Mesendoderm (in vitro differentiated cells): Measurements from ENCODE around the gene HS6ST3.

Experiments used
- DNase-seq: peaks from one replicate; pipeline ENCODE4 v3.0.0; 2013
- H2AK5ac ChIP-seq: 2 replicates; pipeline ENCODE4 v1.6.1; 2013; ENCODE audit warnings: low read length, inconsistent platforms
- H2BK120ac ChIP-seq: 2 replicates; pipeline ENCODE4 v1.6.1; 2013; ENCODE audit warnings: low read depth, mild to moderate bottlenecking, low read length, moderate library complexity, mixed read lengths
- H2BK15ac ChIP-seq: replicated peaks from 2 replicates; pipeline ENCODE4 v1.6.1; 2013; ENCODE audit warnings: low read depth, mild to moderate bottlenecking, moderate library complexity
- H2BK5ac ChIP-seq: 2 replicates; pipeline ENCODE4 v1.6.1; 2013; ENCODE audit warnings: low read length, inconsistent platforms
- H3K18ac ChIP-seq: 2 replicates; pipeline ENCODE4 v1.6.1; 2013; ENCODE audit warnings: mild to moderate bottlenecking, low read length, mixed read lengths
- H3K23ac ChIP-seq: one replicate; pipeline ENCODE4 v1.6.1; 2013; ENCODE audit warnings: low read length
- H3K27ac ChIP-seq: 2 replicates; pipeline ENCODE4 v1.5.1; 2013; ENCODE audit warnings: low read depth, mild to moderate bottlenecking, inconsistent platforms, low read length, moderate library complexity
- H3K27me3 ChIP-seq: 2 replicates; pipeline ENCODE4 v1.6.1; 2013; ENCODE audit warnings: low read length, control low read depth, mild to moderate bottlenecking, inconsistent platforms; ENCODE audit not compliant: insufficient read depth, poor library complexity
- H3K36me3 ChIP-seq: 2 replicates; pipeline ENCODE4 v1.6.1; 2013; ENCODE audit warnings: low read length, inconsistent platforms; ENCODE audit not compliant: control insufficient read depth, insufficient read depth
- H3K4ac ChIP-seq: one replicate; pipeline ENCODE4 v1.6.1; 2013; ENCODE audit warnings: low read depth, mild to moderate bottlenecking, low read length, moderate library complexity
- H3K4me1 ChIP-seq: 2 replicates; pipeline ENCODE4 v1.6.1; 2013; ENCODE audit warnings: low read depth, low read length, inconsistent platforms; ENCODE audit not compliant: control insufficient read depth
- H3K4me2 ChIP-seq: 2 replicates; pipeline ENCODE4 v1.6.1; 2013; ENCODE audit warnings: low read length
- H3K4me3 ChIP-seq: 2 replicates; pipeline ENCODE4 v1.5.1; 2013; ENCODE audit warnings: mild to moderate bottlenecking, low read length
- H3K56ac ChIP-seq: one replicate; pipeline ENCODE4 v1.6.1; 2013; ENCODE audit warnings: low read length
- H3K79me1 ChIP-seq: 2 replicates; pipeline ENCODE4 v1.6.1; 2013; ENCODE audit warnings: low read length, inconsistent platforms
- H3K79me2 ChIP-seq: 2 replicates; pipeline ENCODE4 v1.6.1; 2013; ENCODE audit warnings: mild to moderate bottlenecking, low read length; ENCODE audit not compliant: control insufficient read depth, insufficient read depth
- H3K9ac ChIP-seq: 2 replicates; pipeline ENCODE4 v1.6.1; 2013; ENCODE audit warnings: low read length, inconsistent platforms
- H4K5ac ChIP-seq: one replicate; pipeline ENCODE4 v1.6.1; 2013; ENCODE audit warnings: low read length
- H4K8ac ChIP-seq: one replicate; pipeline ENCODE4 v1.6.1; 2013; ENCODE audit warnings: low read depth, mild to moderate bottlenecking, control low read depth, low read length, moderate library complexity
- WGBS: extraction: QIAGEN DNeasy Blood & Tissue Kit; methylation state at CpG from one replicate; pipeline ENCODE4 v1.1.7; 2013; ENCODE audit warnings: low lambda C conversion rate, missing lambda C conversion rate; ENCODE audit not compliant: insufficient coverage; ENCODE audit errors: extremely low coverage; 5-methylcytosine and 5-hydroxymethylcytosine counted together

Gene HS6ST3

DNA sequence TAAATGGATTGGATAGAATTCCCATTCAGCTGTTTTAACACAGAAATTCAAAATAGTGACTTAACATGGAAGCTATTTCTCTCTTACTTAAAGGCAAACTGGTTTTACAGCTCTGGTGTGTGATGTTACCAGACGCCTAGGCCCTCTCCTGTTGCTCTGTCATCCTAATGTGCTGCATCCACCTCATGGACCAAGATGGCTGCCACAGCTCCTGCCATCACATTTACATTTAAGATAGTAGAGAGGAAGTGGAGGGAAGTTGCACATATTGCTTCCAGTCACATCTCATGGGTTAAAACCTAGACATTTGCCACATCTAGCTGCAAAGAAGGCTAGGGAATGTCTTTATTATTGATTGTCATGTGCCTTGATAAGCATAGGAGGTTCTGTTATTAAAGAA, 746.8 kb downstream of the HS6ST3 start:
- WGBS: no CpG with 5 or more reads among the region's 1 CpG
- H3K56ac ChIP-seq: no peak overlapping the region

DNA sequence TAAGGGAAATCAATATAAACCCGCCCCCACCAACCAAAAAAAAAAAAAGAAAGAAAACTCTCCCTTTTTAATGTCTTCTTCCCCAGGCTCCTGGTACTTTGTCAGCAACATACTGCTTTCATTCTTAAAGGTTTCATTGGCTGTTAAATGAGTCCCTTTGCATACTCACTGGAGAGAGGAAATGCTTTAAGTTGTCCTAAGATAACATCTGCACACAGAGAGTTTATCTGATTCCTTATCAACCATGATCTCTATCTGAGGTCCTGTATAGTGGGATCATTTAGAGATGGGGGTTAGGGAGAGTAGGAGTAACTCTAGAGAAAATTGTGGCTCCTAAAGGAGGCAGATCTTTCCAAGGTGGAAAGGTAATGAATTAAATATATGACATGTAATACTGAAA, 747.9 kb downstream of the HS6ST3 start:
- H3K4ac ChIP-seq: no peak overlapping the region
- WGBS: no CpG with 5 or more reads among the region's 1 CpG
- no peak overlapping the region for H2BK120ac ChIP-seq
- H3K27me3 ChIP-seq: no peaks in the 10 kb centered on the region
- H3K9ac ChIP-seq: no peak overlapping the region
- no peak overlapping the region for H2BK15ac ChIP-seq
- H3K18ac ChIP-seq: no peak overlapping the region
- no peak for DNase-seq
- H4K5ac ChIP-seq: no peak overlapping the region
- no peaks in the 10 kb centered on the region for H3K79me2 ChIP-seq
- H3K79me1 ChIP-seq: no peaks in the 10 kb centered on the region
- H3K4me3 ChIP-seq: no peak overlapping the region
- no peak overlapping the region for H2AK5ac ChIP-seq
- peaks cover 2% of the 10 kb centered on the region for H3K4me1 ChIP-seq
- no peak overlapping the region for H3K4me2 ChIP-seq
- H3K56ac ChIP-seq: no peak overlapping the region
- no peaks in the 10 kb centered on the region for H3K36me3 ChIP-seq
- no peak overlapping the region for H3K23ac ChIP-seq
- H4K8ac ChIP-seq: no peak overlapping the region
- H2BK5ac ChIP-seq: no peak overlapping the region
- H3K27ac ChIP-seq: no peak overlapping the region

More for the DNA sequence above, 746.8 kb downstream of the HS6ST3 start:
- H2BK5ac ChIP-seq: no peak overlapping the region
- H3K4ac ChIP-seq: no peak overlapping the region
- no peak overlapping the region for H3K18ac ChIP-seq
- H3K9ac ChIP-seq: no peak overlapping the region
- no peaks in the 10 kb centered on the region for H3K27me3 ChIP-seq
- no peak overlapping the region for H3K4me3 ChIP-seq
- no peak overlapping the region for H4K8ac ChIP-seq
- no peak overlapping the region for H2BK120ac ChIP-seq
- no peaks in the 10 kb centered on the region for H3K79me2 ChIP-seq
- no peak overlapping the region for H3K4me2 ChIP-seq
- no peak overlapping the region for H2AK5ac ChIP-seq
- H3K27ac ChIP-seq: no peak overlapping the region
- no peak overlapping the region for H2BK15ac ChIP-seq
- H3K36me3 ChIP-seq: no peaks in the 10 kb centered on the region
- no peak overlapping the region for H4K5ac ChIP-seq
- no peak for DNase-seq
- H3K23ac ChIP-seq: no peak overlapping the region
- peaks cover 2% of the 10 kb centered on the region for H3K4me1 ChIP-seq
- H3K79me1 ChIP-seq: no peaks in the 10 kb centered on the region

DNA sequence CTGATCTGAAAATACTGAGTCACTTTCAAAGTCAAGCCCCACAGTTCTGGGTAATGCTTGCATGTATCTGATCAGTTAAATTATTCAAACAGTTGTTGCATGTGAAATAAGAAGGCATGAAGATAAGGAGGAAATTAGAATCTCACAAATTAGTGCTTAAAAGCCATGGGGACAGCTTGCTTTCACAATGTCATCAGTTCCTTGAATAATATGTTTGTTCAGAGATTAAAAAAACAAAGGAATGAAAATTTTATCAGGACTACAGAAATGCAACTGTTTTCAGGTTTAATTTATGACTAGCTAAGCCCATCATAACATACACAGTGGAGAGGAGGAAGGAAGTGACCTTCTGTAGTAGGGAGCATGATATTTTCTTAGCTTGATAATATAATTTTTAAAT, 754.3 kb downstream of the HS6ST3 start:
- Histone ChIP-seq H3K27me3 (no peaks in the 10 kb centered on the region), H3K4me3 (no peak overlapping the region), H4K8ac (no peak overlapping the region), H3K27ac (no peak overlapping the region), H3K23ac (no peak overlapping the region), H4K5ac (no peak overlapping the region), H3K79me1 (no peaks in the 10 kb centered on the region), H3K79me2 (no peaks in the 10 kb centered on the region), H2AK5ac (no peak overlapping the region), H3K4me2 (no peak overlapping the region), H3K4ac (no peak overlapping the region), H3K9ac (no peak overlapping the region), H3K36me3 (no peaks in the 10 kb centered on the region), H3K56ac (no peak overlapping the region), H3K18ac (no peak overlapping the region), H2BK120ac (no peak overlapping the region), H3K4me1 (peaks cover 2% of the 10 kb centered on the region), H2BK5ac (no peak overlapping the region), H2BK15ac (no peak overlapping the region)
- peak; percentile 18 for DNase-seq

DNA sequence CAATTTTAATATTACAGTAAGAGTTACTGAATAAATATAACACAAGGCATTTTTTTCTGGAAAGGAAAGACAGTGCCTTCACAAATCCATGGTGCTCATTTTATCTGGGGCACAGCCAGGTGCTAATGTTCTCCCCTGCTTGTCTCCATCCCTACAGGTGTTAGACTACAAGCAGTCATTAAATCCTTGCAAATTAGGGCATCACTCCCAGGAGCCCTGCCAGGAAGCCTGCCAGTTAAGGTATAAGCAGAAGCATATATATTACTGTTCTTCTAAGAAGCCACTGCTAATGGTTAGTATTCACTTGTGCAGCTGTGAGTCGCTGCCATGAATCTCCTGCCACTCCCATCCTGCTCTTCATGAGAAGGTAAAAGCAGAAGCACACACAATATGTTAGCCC, 754.7 kb downstream of the HS6ST3 start:
- H3K23ac ChIP-seq: no peak overlapping the region
- H4K5ac ChIP-seq: no peak overlapping the region
- no peak overlapping the region for H3K56ac ChIP-seq
- no peak overlapping the region for H2BK5ac ChIP-seq
- no peak overlapping the region for H3K4ac ChIP-seq
- no peak overlapping the region for H3K4me3 ChIP-seq
- no peak overlapping the region for H2BK15ac ChIP-seq
- H3K79me2 ChIP-seq: no peaks in the 10 kb centered on the region
- peak; percentile 36 for DNase-seq
- H2BK120ac ChIP-seq: no peak overlapping the region
- no peaks in the 10 kb centered on the region for H3K79me1 ChIP-seq
- no peak overlapping the region for H3K4me2 ChIP-seq
- H3K4me1 ChIP-seq: peaks cover 2% of the 10 kb centered on the region
- no CpG with 5 or more reads among the region's 1 CpG for WGBS
- no peak overlapping the region for H3K27ac ChIP-seq
- no peak overlapping the region for H4K8ac ChIP-seq
- H3K36me3 ChIP-seq: no peaks in the 10 kb centered on the region
- no peak overlapping the region for H3K18ac ChIP-seq
- no peaks in the 10 kb centered on the region for H3K27me3 ChIP-seq
- H2AK5ac ChIP-seq: no peak overlapping the region
- no peak overlapping the region for H3K9ac ChIP-seq

DNA sequence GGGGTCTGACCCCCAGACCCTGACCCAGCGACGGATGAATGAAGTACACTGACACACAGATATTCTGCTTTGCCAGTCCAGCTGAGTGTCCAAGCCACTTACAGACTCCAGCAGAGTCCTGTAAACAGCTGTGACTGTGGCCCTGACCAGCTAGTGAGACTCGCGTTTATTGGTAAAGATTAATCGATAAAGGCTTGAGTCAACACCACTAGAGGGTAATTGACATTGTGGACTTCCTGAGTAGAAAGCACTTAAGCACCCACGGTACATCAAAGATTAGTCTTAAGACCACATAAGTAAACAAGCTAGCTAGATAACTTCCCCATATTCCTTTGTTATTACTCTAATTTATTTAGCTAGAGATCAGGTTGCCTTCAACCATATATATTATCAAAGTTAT, 758.4 kb downstream of the HS6ST3 start:
- no peak overlapping the region for H2BK15ac ChIP-seq
- no CpG with 5 or more reads among the region's 6 CpGs for WGBS
- no peak overlapping the region for H4K8ac ChIP-seq
- H3K9ac ChIP-seq: no peak overlapping the region
- no peaks in the 10 kb centered on the region for H3K79me1 ChIP-seq
- H3K4me2 ChIP-seq: no peak overlapping the region
- H2BK5ac ChIP-seq: no peak overlapping the region
- no peak overlapping the region for H3K4ac ChIP-seq
- no peak overlapping the region for H4K5ac ChIP-seq
- no peak overlapping the region for H3K4me3 ChIP-seq
- H3K27ac ChIP-seq: no peak overlapping the region
- no peak overlapping the region for H3K18ac ChIP-seq
- no peaks in the 10 kb centered on the region for H3K79me2 ChIP-seq
- H3K23ac ChIP-seq: no peak overlapping the region
- peaks cover 2% of the 10 kb centered on the region for H3K4me1 ChIP-seq
- H2BK120ac ChIP-seq: no peak overlapping the region
- H3K27me3 ChIP-seq: peaks cover 2% of the 10 kb centered on the region
- H3K56ac ChIP-seq: no peak overlapping the region
- no peaks in the 10 kb centered on the region for H3K36me3 ChIP-seq
- DNase-seq: no peak
- H2AK5ac ChIP-seq: no peak overlapping the region

DNA sequence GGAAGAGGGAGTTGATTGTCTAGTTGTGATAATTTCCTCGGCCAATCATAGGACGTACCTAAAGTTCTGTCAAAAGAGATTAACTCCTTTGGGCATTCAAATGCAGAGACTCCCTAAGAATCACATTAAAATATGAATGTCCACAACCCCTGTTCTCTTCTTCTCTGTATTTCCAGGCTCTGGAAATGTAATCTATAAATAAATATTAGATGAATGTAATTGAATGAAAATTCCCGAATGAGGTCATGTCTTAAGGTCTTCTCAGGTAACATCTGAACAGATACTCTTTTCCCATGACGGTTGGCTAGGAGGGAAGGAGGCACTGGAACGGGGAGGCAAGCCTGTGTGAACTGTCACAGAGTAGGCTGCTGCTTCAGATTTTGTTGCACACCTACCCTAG, 759.2 kb downstream of the HS6ST3 start:
- H2BK120ac ChIP-seq: no peak overlapping the region
- no peak overlapping the region for H4K5ac ChIP-seq
- H3K9ac ChIP-seq: no peak overlapping the region
- no peak overlapping the region for H2AK5ac ChIP-seq
- no peak overlapping the region for H3K4me3 ChIP-seq
- H3K36me3 ChIP-seq: no peaks in the 10 kb centered on the region
- WGBS: no CpG with 5 or more reads among the region's 5 CpGs
- no peak overlapping the region for H2BK15ac ChIP-seq
- H3K4me2 ChIP-seq: no peak overlapping the region
- no peaks in the 10 kb centered on the region for H3K79me2 ChIP-seq
- no peak for DNase-seq
- no peaks in the 10 kb centered on the region for H3K79me1 ChIP-seq
- H3K4ac ChIP-seq: no peak overlapping the region
- peaks cover 2% of the 10 kb centered on the region for H3K4me1 ChIP-seq
- H3K56ac ChIP-seq: no peak overlapping the region
- peaks cover 2% of the 10 kb centered on the region for H3K27me3 ChIP-seq
- H4K8ac ChIP-seq: no peak overlapping the region
- H3K23ac ChIP-seq: no peak overlapping the region
- H3K27ac ChIP-seq: no peak overlapping the region
- no peak overlapping the region for H2BK5ac ChIP-seq
- no peak overlapping the region for H3K18ac ChIP-seq
